Endothelial cell of umbilical vein (primary cell): ENCODE results near the gene NXN. TPM values are rescaled to one million over a fixed set of nuclear protein-coding genes. Genes with fewer than 3 reads are reported as not detected.

Experiments
- BruUV-seq: library from RNA; stranded (reverse); fragments of 400-500 nt; replicated peaks from 2 replicates; lab custom pipeline; 2021; lab: Mats Ljungman, UMichigan
- CTCF ChIA-PET: fragments of 300-600, 350-600 bp; sonication (Branson Sonifier 250); formaldehyde crosslinking; loops from one replicate; lab custom pipeline; 2021; ENCODE audit warnings: antibody characterized with exemption, inconsistent platforms; lab: Charles Lee
- POLR2A ChIA-PET: fragments of 300-600, 350-600 bp; sonication (Branson Sonifier 250); formaldehyde crosslinking; loops from one replicate; lab custom pipeline; 2021; ENCODE audit warnings: antibody characterized with exemption, inconsistent platforms; lab: Charles Lee
- DNase-seq: peaks from one replicate; pipeline ENCODE4 v3.0.0-alpha.2; 2011; ENCODE audit warnings: low read depth, low spot score
- FAIRE-seq: peaks from 2 replicates; lab custom pipeline; 2011; peaks lifted over from hg19 to GRCh38; lab: Jason Lieb, UNC
- H2AFZ ChIP-seq: 2 replicates; pipeline ENCODE4 v1.6.0; 2012; ENCODE audit warnings: low read depth, low read length, control low read depth, inconsistent platforms
- H3K27ac ChIP-seq: 2 replicates; pipeline ENCODE4 v1.5.1; 2011; ENCODE audit warnings: low read depth, mild to moderate bottlenecking, control low read depth, low read length, moderate library complexity; ENCODE audit not compliant: insufficient read depth
- H3K27me3 ChIP-seq, 2 experiments: 2 replicates each; pipeline versions ENCODE4 v1.6.0 to v1.6.1; 2011; ENCODE audit warnings: low read length in 2 of 2, mixed read lengths in 1 of 2; ENCODE audit not compliant: control insufficient read depth in 2 of 2, insufficient read depth in 2 of 2
- H3K36me3 ChIP-seq, 2 experiments: 2 replicates in 1 of 2; 3 replicates in 1 of 2; pipeline ENCODE4 v1.5.1; 2011; ENCODE audit warnings: low read length in 2 of 2, mild to moderate bottlenecking in 1 of 2, moderate library complexity in 1 of 2; ENCODE audit not compliant: control insufficient read depth in 2 of 2, insufficient read depth in 2 of 2; ENCODE audit errors: extremely low read depth in 1 of 2
- H3K4me1 ChIP-seq: 3 replicates; pipeline ENCODE4 v1.5.1; 2011; ENCODE audit warnings: mild to moderate bottlenecking, low read length; ENCODE audit not compliant: control insufficient read depth, insufficient read depth; ENCODE audit errors: extremely low read depth
- H3K4me2 ChIP-seq: 2 replicates; pipeline ENCODE4 v1.6.1; 2011; ENCODE audit warnings: low read length, control low read depth, mixed read lengths; ENCODE audit not compliant: insufficient read depth
- H3K4me3 ChIP-seq, 3 experiments: fragments of 200-600 bp in 1 of 3; sonication (generic), shearing (Covaris generic) in 1 of 3; replicated peaks in 1 of 3; 2 replicates each; pipeline ENCODE4 v1.5.1; 2011 to 2016; ENCODE audit warnings: control low read depth in 3 of 3, low read length in 3 of 3, mild to moderate bottlenecking in 2 of 3, inconsistent platforms in 1 of 3, low read depth in 1 of 3, moderate library complexity in 1 of 3; ENCODE audit not compliant: insufficient read depth in 1 of 3
- H3K79me2 ChIP-seq: 2 replicates; pipeline ENCODE4 v1.6.0; 2012; ENCODE audit warnings: low read length, inconsistent platforms; ENCODE audit not compliant: control insufficient read depth, insufficient read depth
- H3K9ac ChIP-seq: replicated peaks from 2 replicates; pipeline ENCODE3; 2011; ENCODE audit warnings: low read length, control low read depth; ENCODE audit not compliant: insufficient read depth; ENCODE audit errors: extremely low read depth
- H3K9me1 ChIP-seq: replicated peaks from 3 replicates; pipeline ENCODE4 v1.6.0; 2011; ENCODE audit warnings: mild to moderate bottlenecking, low read length; ENCODE audit not compliant: control insufficient read depth, insufficient read depth; ENCODE audit errors: extremely low read depth
- H3K9me3 ChIP-seq: replicated peaks from 2 replicates; pipeline ENCODE4 v1.5.1; 2012; ENCODE audit warnings: low read length, inconsistent platforms; ENCODE audit not compliant: control insufficient read depth, insufficient read depth
- H4K20me1 ChIP-seq: replicated peaks from 2 replicates; pipeline ENCODE3; 2011; ENCODE audit warnings: mild to moderate bottlenecking, low read length; ENCODE audit not compliant: control insufficient read depth, insufficient read depth; ENCODE audit errors: extremely low read depth
- CTCF ChIP-seq, 2 donors: IDR thresholded peaks; 1 replicate in 1 of 2; 2 replicates in 1 of 2; pipeline ENCODE4 v1.5.1; 2011; ENCODE audit warnings: low read length in 2 of 2, mild to moderate bottlenecking in 2 of 2, moderate library complexity in 2 of 2, control low read depth in 1 of 2, inconsistent platforms in 1 of 2, low read depth in 1 of 2; ENCODE audit not compliant: insufficient read depth in 1 of 2; ENCODE audit errors: extremely low read depth in 1 of 2
- EZH2 ChIP-seq: IDR thresholded peaks from 2 replicates; pipeline ENCODE4 v1.6.1; 2012; ENCODE audit warnings: borderline replicate concordance, low read depth, mild to moderate bottlenecking, moderate library complexity, low read length, inconsistent platforms; ENCODE audit not compliant: severe bottlenecking
- FOS ChIP-seq: IDR thresholded peaks from 2 replicates; pipeline ENCODE4 v1.6.1; 2011; ENCODE audit warnings: mild to moderate bottlenecking, low read length, moderate library complexity, borderline replicate concordance; ENCODE audit not compliant: insufficient read depth
- JUN ChIP-seq: IDR thresholded peaks from 2 replicates; pipeline ENCODE4 v1.6.1; 2011; ENCODE audit warnings: borderline replicate concordance, low read depth; ENCODE audit not compliant: insufficient read length, insufficient read depth
- MAX ChIP-seq: IDR thresholded peaks from 2 replicates; pipeline ENCODE4 v1.6.1; 2011; ENCODE audit not compliant: insufficient read depth, insufficient read length
- POLR2A ChIP-seq: IDR thresholded peaks from 2 replicates; pipeline ENCODE4 v1.6.1; 2012; ENCODE audit warnings: low read depth, mild to moderate bottlenecking, control low read depth, low read length
- POLR2AphosphoS5 ChIP-seq: IDR thresholded peaks from 2 replicates; pipeline ENCODE4 v1.6.1; 2012; ENCODE audit warnings: low read depth, mild to moderate bottlenecking, control low read depth, low read length, moderate library complexity; ENCODE audit not compliant: insufficient read depth
- dilution Hi-C: fragments of 300-500 bp; cut with MboI; formaldehyde crosslinking; loops from one replicate; pipeline ENCODE4 v1.15.0; 2019; ENCODE audit warnings: low sequenced_read_pairs; ENCODE audit not compliant: extremely low pct_ligation_motif_present
- intact Hi-C: fragments of 100-400 bp; cut with micrococcal nuclease; formaldehyde crosslinking; loops from one replicate; pipeline ENCODE4 v1.10.0; 2022
- polyA plus RNA-seq, 4 experiments: library from polyadenylated mRNA; depleted of rRNA in 3 of 4; stranded (reverse) in 3 of 4; unstranded in 1 of 4; fragments of >200 nt; gene quantifications; 2 replicates each; pipeline versions ENCODE4 v1.2.1 to v1.2.3, GENCODE V29; 2011 to 2012; ENCODE audit warnings: missing spikeins in 1 of 4
- total RNA-seq: library from RNA; stranded (reverse); gene quantifications from 2 replicates; pipeline ENCODE4 v1.2.3, GENCODE V29; 2021

Gene NXN
- total and polyA plus RNA-seq, 2 donors (not counting 3 experiments of a cell fraction or from before 2014, with no cell fraction given), result 69.5 to 77.3 TPM

GRCh38 chr17:1003972-1004768 lies 24.6 kb upstream of the NXN start:
- Histone ChIP-seq H3K36me3 (peaks cover 4 to 15% of the 10 kb centered on the region in 2 experiments), H3K79me2 (peaks cover 3% of the 10 kb centered on the region), H3K9ac (peak overlapping the region; percentile 10), H2AFZ (no peak overlapping the region), H3K9me3 (no peaks in the 10 kb centered on the region), H3K9me1 (no peaks in the 10 kb centered on the region), H4K20me1 (no peaks in the 10 kb centered on the region), H3K4me3 (no peak overlapping the region), H3K27me3 (no peaks in the 10 kb centered on the region), H3K4me2 (peak overlapping the region; percentile 4), H3K27ac (peak overlapping the region; percentile 91), H3K4me1 (peaks cover 65% of the 10 kb centered on the region)
- TF ChIP-seq POLR2AphosphoS5 (no peak), EZH2 (no peak), FOS (peak; percentile 16), CTCF (IDR thresholded peaks at IDR 0.05; ENCODE audit: extremely low read depth in 1 of 2, insufficient read depth in 1 of 2, low read depth in 1 of 2, low read length in 2 of 2) (no peak), POLR2A (no peak), MAX (no peak), JUN (peak; percentile 24)
- DNase-seq (peak; percentile 58), FAIRE-seq (peak; percentile 75)
- POLR2A ChIA-PET, result no interaction called here
- BruUV-seq, result no TSS peak
- intact Hi-C loops, result loop anchor here (2.0 kb wide), 1 partner anchor 107 kb away; no protein-coding TSS in a partner anchor
- dilution Hi-C loops, result no loop called here
- CTCF ChIA-PET, result interaction anchor here (0.6 to 10.2 kb wide), 6 partner anchors 23 to 125 kb away, joined by 3 to 265 read pairs (median 5); no protein-coding TSS in a partner anchor
